ENCODE measurements around the gene HSD17B14.

HSD17B14 gene

GRCh38 chr19:48826606-48827020 lies 9.7 kb downstream of the HSD17B14 start:
- POLR2A ChIA-PET = no interaction called here
- CTCF ChIA-PET = interaction anchor here (0.9 to 4.3 kb wide), 6 partner anchors 9 to 41 kb away, joined by 3 to 23 read pairs (median 6); partner anchors contain the start of gene HSD17B14
- DNase-seq (ENCODE audit: extremely low spot score) = no peak
- no peak for TF ChIP-seq CTCF (IDR thresholded peaks at IDR 0.05; ENCODE audit: control extremely low read depth, extremely low read depth, low read depth, missing control alignments)

- no peak for DNase-seq (ENCODE audit: extremely low spot score)
- ChIA-PET CTCF (no interaction called here), POLR2A (no interaction called here)
- TF ChIP-seq CTCF (IDR thresholded peaks at IDR 0.05; ENCODE audit: control extremely low read depth, extremely low read depth, low read depth, missing control alignments) = no peak
Measured at GRCh38 chr19:48822514-48822913, 13.8 kb downstream of the HSD17B14 start.

GRCh38 chr19:48821633-48822032 lies 14.7 kb downstream of the HSD17B14 start:
- POLR2A ChIA-PET = interaction anchor here (0.5 kb wide), 1 partner anchor 8 kb away, joined by 5 read pairs; no protein-coding TSS in a partner anchor
- DNase-seq (ENCODE audit: extremely low spot score) = no peak
- CTCF ChIA-PET = interaction anchor here (1.1 to 1.9 kb wide), 2 partner anchors 21 to 26 kb away, joined by 3 to 6 read pairs; no protein-coding TSS in a partner anchor
- TF ChIP-seq CTCF (IDR thresholded peaks at IDR 0.05; ENCODE audit: control extremely low read depth, extremely low read depth, low read depth, missing control alignments) = no peak

GRCh38 chr19:48819366-48819816 lies 16.9 kb downstream of the HSD17B14 start:
- ChIA-PET POLR2A (no interaction called here), CTCF (no interaction called here)
- no peak for DNase-seq (ENCODE audit: extremely low spot score)
- TF ChIP-seq CTCF (IDR thresholded peaks at IDR 0.05; ENCODE audit: control extremely low read depth, extremely low read depth, low read depth, missing control alignments) = no peak

GRCh38 chr19:48818234-48818820 lies 18.0 kb downstream of the HSD17B14 start:
- DNase-seq (ENCODE audit: extremely low spot score) = no peak
- no peak for TF ChIP-seq CTCF (IDR thresholded peaks at IDR 0.05; ENCODE audit: control extremely low read depth, extremely low read depth, low read depth, missing control alignments)
- POLR2A ChIA-PET = no interaction called here
- CTCF ChIA-PET = interaction anchor here (0.7 kb wide), 1 partner anchor 23 kb away, joined by 3 read pairs; no protein-coding TSS in a partner anchor

GRCh38 chr19:48817585-48818124 lies 18.6 kb downstream of the HSD17B14 start:
- CTCF ChIA-PET = interaction anchor here (1.7 to 8.4 kb wide), 2 partner anchors 22 to 25 kb away, joined by 7 to 54 read pairs; no protein-coding TSS in a partner anchor
- POLR2A ChIA-PET = no interaction called here
- TF ChIP-seq CTCF (IDR thresholded peaks at IDR 0.05; ENCODE audit: control extremely low read depth, extremely low read depth, low read depth, missing control alignments) = no peak

More at GRCh38 chr19:48817585-48818124, 18.6 kb downstream of the HSD17B14 start:
- DNase-seq (ENCODE audit: extremely low spot score) = no peak
